Measurements from ENCODE around the gene C1orf167.

The C1orf167 gene

DNA sequence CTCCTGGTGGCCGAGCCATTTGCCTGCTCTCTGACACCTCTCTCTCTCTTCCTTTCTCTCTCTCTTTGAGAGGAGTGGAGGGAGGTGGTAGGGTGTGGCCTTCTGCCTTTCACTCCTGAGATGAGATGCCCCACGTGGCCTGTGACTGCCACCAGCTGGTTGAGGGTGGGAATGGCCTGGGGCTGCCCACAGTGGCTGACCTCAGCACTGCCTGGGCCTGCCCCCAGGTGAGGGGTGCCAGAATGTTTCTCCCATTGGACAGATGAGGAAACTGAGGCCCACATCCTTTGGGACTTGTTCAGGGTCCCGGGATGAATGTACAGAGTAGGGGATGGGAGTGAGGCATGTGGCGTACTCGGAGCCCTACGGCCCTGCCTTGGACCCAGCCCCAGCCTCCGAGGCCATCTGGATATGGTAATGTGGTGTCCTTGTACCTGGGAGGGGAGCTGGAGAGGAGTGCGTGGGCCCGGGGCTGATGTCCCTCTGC is 12.7 kb upstream of the C1orf167 start:
- H3K4me3 ChIP-seq (ENCODE audit: control insufficient read depth in 1 of 7, extremely low read depth in 1 of 7, insufficient read depth in 4 of 7, low read depth in 2 of 7, low read length in 6 of 7): no peak overlapping the region
- ChIA-PET CTCF (interaction anchor here (1.0 to 2.5 kb wide), 10 partner anchors 9 to 106 kb away, joined by 3 to 13 read pairs (median 5); partner anchors contain the start of gene FBXO6), POLR2A (interaction anchor here (0.6 kb wide), 2 partner anchors 85 to 134 kb away, joined by 3 read pairs; partner anchors contain the start of gene FBXO6)
- 86% methylated on average over 8 of the region's 9 CpGs for WGBS (ENCODE audit: insufficient coverage)
- DNase-seq: peak; percentile 47 to 67 (median 54)
- H3K27me3 ChIP-seq (replicated peaks in 2 of 5; ENCODE audit: control insufficient read depth in 4 of 5, insufficient read depth in 5 of 5, low read length in 4 of 5): no peaks in the 10 kb centered on the region
- peaks cover 0 to 6% (median 0%) of the 10 kb centered on the region in 4 experiments for H3K4me1 ChIP-seq (ENCODE audit: control extremely low read depth in 1 of 4, control insufficient read depth in 4 of 4, insufficient read depth in 4 of 4, low read length in 3 of 4)
- H3K27ac ChIP-seq (ENCODE audit: insufficient read depth in 1 of 2, low read depth in 1 of 2, low read length in 2 of 2, poor library complexity in 1 of 2, severe bottlenecking in 2 of 2): no peak overlapping the region
- no peaks in the 10 kb centered on the region for H3K9me3 ChIP-seq (ENCODE audit: control extremely low read depth in 1 of 5, control insufficient read depth in 4 of 5, insufficient read depth in 2 of 5, low read depth in 1 of 5, low read length in 4 of 5)
- H3K36me3 ChIP-seq (ENCODE audit: control insufficient read depth in 4 of 4, insufficient read depth in 4 of 4, low read length in 3 of 4): peaks cover 2 to 35% (median 28%) of the 10 kb centered on the region in 4 experiments

DNA sequence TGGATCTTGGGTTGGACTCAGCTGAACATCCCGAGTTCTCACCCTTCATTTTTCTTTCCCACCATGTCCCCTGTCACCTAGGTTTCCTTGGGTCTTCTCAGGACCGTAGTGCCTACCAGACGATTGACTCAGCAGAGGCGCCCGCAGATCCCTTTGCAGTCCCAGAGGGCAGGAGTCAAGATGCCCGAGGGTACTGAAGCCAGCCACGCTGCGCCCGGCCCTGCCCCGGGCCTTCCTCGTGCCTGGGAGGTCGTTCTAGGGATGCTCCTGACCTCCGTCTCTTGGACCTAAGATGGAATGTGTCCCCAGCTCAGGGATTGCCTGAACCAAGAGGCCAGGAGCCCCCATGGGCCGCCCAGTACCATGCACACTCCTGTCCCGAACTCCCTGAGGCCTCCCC is 12.0 kb upstream of the C1orf167 start:
- no peaks in the 10 kb centered on the region for H3K9me3 ChIP-seq (ENCODE audit: control extremely low read depth in 1 of 5, control insufficient read depth in 4 of 5, insufficient read depth in 2 of 5, low read depth in 1 of 5, low read length in 4 of 5)
- H3K4me1 ChIP-seq (ENCODE audit: control extremely low read depth in 1 of 4, control insufficient read depth in 4 of 4, insufficient read depth in 4 of 4, low read length in 3 of 4): peaks cover 0 to 6% (median 0%) of the 10 kb centered on the region in 4 experiments
- DNase-seq: no peak
- ChIA-PET CTCF (interaction anchor here (1.2 to 2.5 kb wide), 8 partner anchors 9 to 107 kb away, joined by 3 to 13 read pairs (median 5); partner anchors contain the start of gene FBXO6), POLR2A (interaction anchor here (0.6 kb wide), 1 partner anchor 133 kb away, joined by 3 read pairs; no protein-coding TSS in a partner anchor)
- H3K36me3 ChIP-seq (ENCODE audit: control insufficient read depth in 4 of 4, insufficient read depth in 4 of 4, low read length in 3 of 4): peaks cover 2 to 35% (median 27%) of the 10 kb centered on the region in 4 experiments
- H3K4me3 ChIP-seq (ENCODE audit: control insufficient read depth in 1 of 7, extremely low read depth in 1 of 7, insufficient read depth in 4 of 7, low read depth in 2 of 7, low read length in 6 of 7): no peak overlapping the region
- 95% methylated on average over 13 of the region's 15 CpGs for WGBS (ENCODE audit: insufficient coverage)
- no peaks in the 10 kb centered on the region for H3K27me3 ChIP-seq (replicated peaks in 2 of 5; ENCODE audit: control insufficient read depth in 4 of 5, insufficient read depth in 5 of 5, low read length in 4 of 5)
- H3K27ac ChIP-seq (ENCODE audit: insufficient read depth in 1 of 2, low read depth in 1 of 2, low read length in 2 of 2, poor library complexity in 1 of 2, severe bottlenecking in 2 of 2): no peak overlapping the region

DNA sequence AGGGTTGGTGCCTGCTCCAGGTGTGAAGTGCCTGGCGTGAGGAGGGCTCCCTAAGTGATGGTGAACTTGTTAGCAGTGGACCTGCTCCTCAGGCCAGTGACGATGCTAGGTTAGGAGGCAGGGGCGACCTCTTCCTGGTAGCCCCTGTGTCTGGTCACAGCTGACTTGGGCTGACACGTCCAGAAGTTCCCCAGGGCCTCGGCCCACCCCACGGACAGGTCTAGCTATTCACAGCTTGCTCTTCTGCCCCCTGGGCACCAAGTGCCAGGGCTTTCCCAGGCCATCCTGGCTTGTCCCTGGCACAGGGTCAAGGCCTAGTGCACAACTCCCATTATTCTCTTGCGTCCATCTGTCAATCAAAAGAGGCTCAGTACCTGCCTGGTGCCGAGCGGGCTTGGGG is 10.9 kb upstream of the C1orf167 start:
- no peaks in the 10 kb centered on the region for H3K9me3 ChIP-seq (ENCODE audit: control extremely low read depth in 1 of 5, control insufficient read depth in 4 of 5, insufficient read depth in 2 of 5, low read depth in 1 of 5, low read length in 4 of 5)
- ChIA-PET CTCF (interaction anchor here (1.7 kb wide), 1 partner anchor 32 kb away, joined by 6 read pairs; no protein-coding TSS in a partner anchor), POLR2A (no interaction called here)
- DNase-seq: no peak
- 97% methylated on average over 9 of the region's 9 CpGs for WGBS (ENCODE audit: insufficient coverage)
- H3K27me3 ChIP-seq (replicated peaks in 2 of 5; ENCODE audit: control insufficient read depth in 4 of 5, insufficient read depth in 5 of 5, low read length in 4 of 5): no peaks in the 10 kb centered on the region
- H3K36me3 ChIP-seq (ENCODE audit: control insufficient read depth in 4 of 4, insufficient read depth in 4 of 4, low read length in 3 of 4): peaks cover 2 to 29% (median 22%) of the 10 kb centered on the region in 4 experiments
- peaks cover 0 to 3% (median 0%) of the 10 kb centered on the region in 4 experiments for H3K4me1 ChIP-seq (ENCODE audit: control extremely low read depth in 1 of 4, control insufficient read depth in 4 of 4, insufficient read depth in 4 of 4, low read length in 3 of 4)
- no peak overlapping the region for H3K4me3 ChIP-seq (ENCODE audit: control insufficient read depth in 1 of 7, extremely low read depth in 1 of 7, insufficient read depth in 4 of 7, low read depth in 2 of 7, low read length in 6 of 7)
- H3K27ac ChIP-seq (ENCODE audit: insufficient read depth in 1 of 2, low read depth in 1 of 2, low read length in 2 of 2, poor library complexity in 1 of 2, severe bottlenecking in 2 of 2): no peak overlapping the region

DNA sequence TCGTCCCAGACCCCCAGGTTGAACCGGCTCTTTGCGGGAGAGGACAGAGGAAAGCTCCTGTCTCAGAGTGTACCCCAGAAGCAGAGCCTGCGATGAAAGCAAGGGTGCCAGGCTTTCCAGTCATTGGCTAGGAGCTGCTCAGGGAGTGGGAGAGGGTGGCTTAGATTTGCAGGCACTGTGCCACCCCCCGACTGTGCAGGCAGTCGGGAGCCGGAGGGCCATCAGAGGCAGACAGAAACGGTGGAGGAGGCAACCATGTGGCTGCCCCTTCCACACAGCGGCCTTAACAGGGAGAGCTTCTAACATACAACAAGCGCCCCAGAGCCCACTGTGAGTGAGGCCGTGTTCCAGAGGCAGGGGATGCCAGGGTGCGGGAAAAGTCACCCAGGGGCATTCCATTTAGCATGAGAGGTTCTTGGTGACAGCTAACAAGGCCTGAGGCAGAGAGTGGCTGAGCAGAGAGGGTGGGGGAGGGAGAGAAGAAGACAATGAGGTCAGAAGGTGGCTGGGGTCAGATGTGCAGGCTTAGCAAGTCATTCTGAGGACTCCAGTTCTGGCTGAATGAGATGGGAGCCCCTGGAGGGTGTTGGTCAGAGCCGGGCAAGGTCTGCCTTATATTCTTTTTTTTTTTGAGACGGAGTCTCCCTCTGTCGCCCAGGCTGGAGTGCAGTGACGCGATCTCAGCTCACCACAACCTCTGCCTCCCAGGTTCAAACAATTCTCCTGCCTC is 9.5 kb upstream of the C1orf167 start:
- peaks cover 0 to 3% (median 0%) of the 10 kb centered on the region in 4 experiments for H3K4me1 ChIP-seq (ENCODE audit: control extremely low read depth in 1 of 4, control insufficient read depth in 4 of 4, insufficient read depth in 4 of 4, low read length in 3 of 4)
- ChIA-PET POLR2A (no interaction called here), CTCF (interaction anchor here (0.7 kb wide), 1 partner anchor 22 kb away, joined by 3 read pairs; no protein-coding TSS in a partner anchor)
- no peak overlapping the region for H3K4me3 ChIP-seq (ENCODE audit: control insufficient read depth in 1 of 7, extremely low read depth in 1 of 7, insufficient read depth in 4 of 7, low read depth in 2 of 7, low read length in 6 of 7)
- H3K27me3 ChIP-seq (replicated peaks in 2 of 5; ENCODE audit: control insufficient read depth in 4 of 5, insufficient read depth in 5 of 5, low read length in 4 of 5): no peaks in the 10 kb centered on the region
- H3K9me3 ChIP-seq (ENCODE audit: control extremely low read depth in 1 of 5, control insufficient read depth in 4 of 5, insufficient read depth in 2 of 5, low read depth in 1 of 5, low read length in 4 of 5): peaks cover 0 to 2% (median 0%) of the 10 kb centered on the region in 5 experiments
- WGBS (ENCODE audit: insufficient coverage): 94% methylated on average over 9 of the region's 17 CpGs
- H3K36me3 ChIP-seq (ENCODE audit: control insufficient read depth in 4 of 4, insufficient read depth in 4 of 4, low read length in 3 of 4): peaks cover 2 to 29% (median 16%) of the 10 kb centered on the region in 4 experiments
- DNase-seq: no peak
- H3K27ac ChIP-seq (ENCODE audit: insufficient read depth in 1 of 2, low read depth in 1 of 2, low read length in 2 of 2, poor library complexity in 1 of 2, severe bottlenecking in 2 of 2): no peak overlapping the region

DNA sequence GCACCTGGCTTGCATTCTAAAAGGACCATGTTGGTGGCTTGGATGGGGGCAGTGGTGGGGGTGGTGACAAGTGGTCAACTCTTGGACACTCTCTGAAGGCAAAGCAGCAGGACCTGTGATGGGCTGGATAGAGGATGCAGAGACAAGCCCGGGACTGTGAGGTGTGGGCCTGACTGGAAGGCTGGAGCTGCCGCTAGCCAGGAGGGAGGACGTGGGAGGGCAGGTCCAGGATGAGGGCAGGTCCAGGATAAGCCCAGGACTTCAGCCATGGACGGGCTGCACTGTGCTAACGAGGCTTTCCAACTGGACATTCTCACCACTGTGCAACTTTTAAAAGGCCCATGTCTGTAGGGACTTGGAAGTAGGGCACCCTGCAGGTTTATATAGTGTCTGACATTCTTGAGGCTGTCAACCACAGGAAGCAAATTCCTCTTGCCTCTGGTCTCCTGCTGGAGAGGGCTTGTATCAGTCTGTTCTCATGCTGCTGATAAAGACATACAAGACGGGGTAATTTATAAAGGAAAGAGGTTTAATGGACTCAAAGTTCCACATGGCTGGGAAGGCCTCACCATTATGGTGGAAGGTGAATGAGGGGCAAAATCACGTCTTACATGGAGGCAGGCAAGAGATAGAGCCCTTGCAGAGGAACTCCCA is 8.3 kb upstream of the C1orf167 start:
- POLR2A ChIA-PET: no interaction called here
- CTCF ChIA-PET: interaction anchor here (0.6 to 1.2 kb wide), 3 partner anchors 10 to 58 kb away, joined by 3 read pairs; no protein-coding TSS in a partner anchor
- H3K27ac ChIP-seq (ENCODE audit: insufficient read depth in 1 of 2, low read depth in 1 of 2, low read length in 2 of 2, poor library complexity in 1 of 2, severe bottlenecking in 2 of 2): no peak overlapping the region
- no peak for DNase-seq
- H3K36me3 ChIP-seq (ENCODE audit: control insufficient read depth in 4 of 4, insufficient read depth in 4 of 4, low read length in 3 of 4): peaks cover 2 to 21% (median 13%) of the 10 kb centered on the region in 4 experiments
- peaks cover 0 to 2% (median 0%) of the 10 kb centered on the region in 5 experiments for H3K9me3 ChIP-seq (ENCODE audit: control extremely low read depth in 1 of 5, control insufficient read depth in 4 of 5, insufficient read depth in 2 of 5, low read depth in 1 of 5, low read length in 4 of 5)
- H3K4me1 ChIP-seq (ENCODE audit: control extremely low read depth in 1 of 4, control insufficient read depth in 4 of 4, insufficient read depth in 4 of 4, low read length in 3 of 4): peaks cover 0 to under 1% (median 0%) of the 10 kb centered on the region in 4 experiments
- no peak overlapping the region for H3K4me3 ChIP-seq (ENCODE audit: control insufficient read depth in 1 of 7, extremely low read depth in 1 of 7, insufficient read depth in 4 of 7, low read depth in 2 of 7, low read length in 6 of 7)
- WGBS (ENCODE audit: insufficient coverage): 93% methylated on average over 5 of the region's 7 CpGs
- no peaks in the 10 kb centered on the region for H3K27me3 ChIP-seq (replicated peaks in 2 of 5; ENCODE audit: control insufficient read depth in 4 of 5, insufficient read depth in 5 of 5, low read length in 4 of 5)

DNA sequence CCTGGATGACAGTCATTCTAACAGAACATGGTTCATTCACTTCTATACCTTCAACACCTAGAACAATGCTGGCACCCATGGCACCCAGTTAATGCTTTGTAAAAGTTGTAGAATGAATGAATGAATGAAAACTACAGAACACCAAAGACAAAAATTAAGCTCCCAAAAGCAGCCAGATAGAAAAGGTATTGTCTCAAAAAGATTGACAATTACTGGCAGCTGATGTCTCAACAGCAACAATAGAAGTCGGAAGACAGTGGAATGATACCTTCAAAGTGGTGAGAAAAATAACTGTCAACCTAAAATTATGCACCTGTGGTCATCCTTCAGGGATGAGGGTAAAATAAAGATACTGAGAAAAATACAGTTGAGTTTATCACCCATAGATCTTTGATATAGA is 4.9 kb upstream of the C1orf167 start:
- ChIA-PET CTCF (interaction anchor here (1.1 to 3.4 kb wide), 3 partner anchors 22 to 47 kb away, joined by 3 to 8 read pairs (median 3); no protein-coding TSS in a partner anchor), POLR2A (no interaction called here)
- Histone ChIP-seq H3K4me3 (ENCODE audit: control insufficient read depth in 1 of 7, extremely low read depth in 1 of 7, insufficient read depth in 4 of 7, low read depth in 2 of 7, low read length in 6 of 7) (no peak overlapping the region), H3K4me1 (ENCODE audit: control extremely low read depth in 1 of 4, control insufficient read depth in 4 of 4, insufficient read depth in 4 of 4, low read length in 3 of 4) (peaks cover 0 to 4% (median 4%) of the 10 kb centered on the region in 4 experiments), H3K9me3 (ENCODE audit: control extremely low read depth in 1 of 5, control insufficient read depth in 4 of 5, insufficient read depth in 2 of 5, low read depth in 1 of 5, low read length in 4 of 5) (peaks cover 0 to 2% (median 0%) of the 10 kb centered on the region in 5 experiments), H3K27ac (ENCODE audit: insufficient read depth in 1 of 2, low read depth in 1 of 2, low read length in 2 of 2, poor library complexity in 1 of 2, severe bottlenecking in 2 of 2) (no peak overlapping the region), H3K27me3 (replicated peaks in 2 of 5; ENCODE audit: control insufficient read depth in 4 of 5, insufficient read depth in 5 of 5, low read length in 4 of 5) (peaks cover 0 to 11% (median 3%) of the 10 kb centered on the region in 5 experiments), H3K36me3 (ENCODE audit: control insufficient read depth in 4 of 4, insufficient read depth in 4 of 4, low read length in 3 of 4) (no peaks in the 10 kb centered on the region)
- WGBS (ENCODE audit: insufficient coverage): no CpG with 5 or more reads among the region's 1 CpG
- DNase-seq: no peak

Data from common myeloid progenitor, CD34-positive (primary cell).